MG63 (cell line): Measurements from ENCODE around the gene WBP1L. TPM values are rescaled to one million over a fixed set of nuclear protein-coding genes. Genes with fewer than 3 reads are reported as not detected.
"Not testable (repeated sequence)": the region's sequence is repeated elsewhere in the genome, so short reads cannot be mapped to it uniquely, and the experiment has no call there.

Source experiments
- DNase-seq: peaks from one replicate; pipeline ENCODE4 v3.0.0-alpha.2; 2020
- H3K27me3 ChIP-seq: fragments of 250-450 bp; sonication (Bioruptor Pico); 2 replicates; pipeline ENCODE4 v1.5.1; 2020; ENCODE audit warnings: mild to moderate bottlenecking, moderate library complexity
- H3K36me3 ChIP-seq: fragments of 250-450 bp; sonication (Bioruptor Pico); 2 replicates; pipeline ENCODE4 v1.5.1; 2020; ENCODE audit warnings: mild to moderate bottlenecking, moderate library complexity
- H3K4me3 ChIP-seq: fragments of 250-450 bp; sonication (Bioruptor Pico); 2 replicates; pipeline ENCODE4 v1.5.1; 2020; ENCODE audit warnings: mild to moderate bottlenecking, moderate library complexity
- H3K9me3 ChIP-seq: fragments of 250-450 bp; sonication (Bioruptor Pico); 2 replicates; pipeline ENCODE4 v1.5.1; 2020; ENCODE audit warnings: mild to moderate bottlenecking, moderate library complexity
- total RNA-seq: library from RNA; depleted of rRNA; stranded (reverse); fragments of >200 nt; shearing (Covaris generic); gene quantifications from 2 replicates; pipeline ENCODE4 v1.2.3, GENCODE V29; 2014; ENCODE audit warnings: low replicate concordance

WBP1L gene
- total RNA-seq, 1 experiment from 2014 or later = 10.9 TPM

- H3K9me3 ChIP-seq, H3K36me3 ChIP-seq, H3K4me3 ChIP-seq, DNase-seq, H3K27me3 ChIP-seq: not testable (repeated sequence)
These were observed 26.7 kb upstream of the WBP1L start for GRCh38 chr10:102716900-102717565.

GRCh38 chr10:102718220-102718619, 25.5 kb upstream of the WBP1L start:
- no peaks in the 10 kb centered on the region for H3K27me3 ChIP-seq
- peaks cover 2% of the 10 kb centered on the region; the same call in 1 of the 2 replicates for H3K36me3 ChIP-seq
- H3K9me3 ChIP-seq = no peaks in the 10 kb centered on the region
- DNase-seq = no peak
- H3K4me3 ChIP-seq = no peak overlapping the region

- DNase-seq = no peak
- Histone ChIP-seq H3K4me3 (no peak overlapping the region), H3K36me3 (peaks cover 10% of the 10 kb centered on the region), H3K9me3 (no peaks in the 10 kb centered on the region), H3K27me3 (no peaks in the 10 kb centered on the region)
These were observed 23.4 kb upstream of the WBP1L start for GRCh38 chr10:102720337-102720736.

GRCh38 chr10:102720775-102721301, 22.9 kb upstream of the WBP1L start:
- no peaks in the 10 kb centered on the region for H3K27me3 ChIP-seq
- no peak overlapping the region for H3K4me3 ChIP-seq
- no peak for DNase-seq
- H3K36me3 ChIP-seq = peaks cover 10% of the 10 kb centered on the region
- no peaks in the 10 kb centered on the region for H3K9me3 ChIP-seq

GRCh38 chr10:102721954-102722353, 21.8 kb upstream of the WBP1L start:
- peaks cover 10% of the 10 kb centered on the region for H3K36me3 ChIP-seq
- no peak overlapping the region for H3K4me3 ChIP-seq
- DNase-seq = no peak
- no peaks in the 10 kb centered on the region for H3K9me3 ChIP-seq
- H3K27me3 ChIP-seq = no peaks in the 10 kb centered on the region

- H3K27me3 ChIP-seq = no peaks in the 10 kb centered on the region
These were observed 19.8 kb upstream of the WBP1L start for GRCh38 chr10:102723989-102724388.

GRCh38 chr10:102726274-102726673, 17.5 kb upstream of the WBP1L start:
- DNase-seq = peak; percentile 19
- H3K4me3 ChIP-seq = no peak overlapping the region
- H3K9me3 ChIP-seq = no peaks in the 10 kb centered on the region
- H3K36me3 ChIP-seq = peaks cover 16% of the 10 kb centered on the region
- H3K27me3 ChIP-seq = no peaks in the 10 kb centered on the region

More at GRCh38 chr10:102723989-102724388, 19.8 kb upstream of the WBP1L start:
- no peak overlapping the region for H3K4me3 ChIP-seq
- peaks cover 7% of the 10 kb centered on the region for H3K36me3 ChIP-seq
- H3K9me3 ChIP-seq = no peaks in the 10 kb centered on the region
- DNase-seq = no peak

GRCh38 chr10:102727037-102727818, 16.5 kb upstream of the WBP1L start:
- Histone ChIP-seq H3K27me3 (no peaks in the 10 kb centered on the region), H3K4me3 (no peak overlapping the region), H3K9me3 (no peaks in the 10 kb centered on the region), H3K36me3 (peaks cover 16% of the 10 kb centered on the region)
- DNase-seq = no peak

- Histone ChIP-seq H3K9me3 (no peaks in the 10 kb centered on the region), H3K4me3 (no peak overlapping the region), H3K36me3 (peaks cover 13% of the 10 kb centered on the region), H3K27me3 (no peaks in the 10 kb centered on the region)
- peak; percentile 63 for DNase-seq
These were observed 14.4 kb upstream of the WBP1L start for GRCh38 chr10:102729029-102730026.

GRCh38 chr10:102731222-102731800, 12.4 kb upstream of the WBP1L start:
- H3K9me3 ChIP-seq = no peaks in the 10 kb centered on the region
- no peak for DNase-seq
- H3K36me3 ChIP-seq = peaks cover 12% of the 10 kb centered on the region
- H3K27me3 ChIP-seq = no peaks in the 10 kb centered on the region
- no peak overlapping the region for H3K4me3 ChIP-seq

GRCh38 chr10:102732661-102733060, 11.1 kb upstream of the WBP1L start:
- no peak for DNase-seq
- Histone ChIP-seq H3K36me3 (peaks cover 14% of the 10 kb centered on the region), H3K4me3 (no peak overlapping the region), H3K27me3 (no peaks in the 10 kb centered on the region), H3K9me3 (no peaks in the 10 kb centered on the region)

GRCh38 chr10:102735065-102735562, 8.6 kb upstream of the WBP1L start:
- Histone ChIP-seq H3K27me3 (no peaks in the 10 kb centered on the region), H3K9me3 (no peaks in the 10 kb centered on the region), H3K4me3 (no peak overlapping the region), H3K36me3 (peaks cover 7% of the 10 kb centered on the region)
- DNase-seq = no peak

GRCh38 chr10:102738692-102739121, 5.0 kb upstream of the WBP1L start:
- peaks cover 6% of the 10 kb centered on the region for H3K36me3 ChIP-seq
- H3K27me3 ChIP-seq = no peaks in the 10 kb centered on the region
- DNase-seq = no peak
- H3K4me3 ChIP-seq = no peak overlapping the region
- no peaks in the 10 kb centered on the region for H3K9me3 ChIP-seq

GRCh38 chr10:102740229-102740628, 3.5 kb upstream of the WBP1L start:
- peaks cover 2% of the 10 kb centered on the region; the same call in 1 of the 2 replicates for H3K36me3 ChIP-seq
- DNase-seq = no peak
- no peaks in the 10 kb centered on the region for H3K27me3 ChIP-seq
- H3K9me3 ChIP-seq = no peaks in the 10 kb centered on the region
- no peak overlapping the region for H3K4me3 ChIP-seq

- Histone ChIP-seq H3K27me3 (no peaks in the 10 kb centered on the region), H3K4me3 (no peak overlapping the region), H3K36me3 (peaks cover 2% of the 10 kb centered on the region; the same call in 1 of the 2 replicates), H3K9me3 (no peaks in the 10 kb centered on the region)
- no peak for DNase-seq
These were observed 2.0 kb upstream of the WBP1L start for GRCh38 chr10:102741726-102742237.

GRCh38 chr10:102742313-102742712, 1.4 kb upstream of the WBP1L start:
- not testable (repeated sequence) for H3K36me3 ChIP-seq, H3K9me3 ChIP-seq, H3K4me3 ChIP-seq, DNase-seq, H3K27me3 ChIP-seq
